GM19452 (cell line): ENCODE data around the gene HYDIN.
A peak's percentile ranks its signal among the peaks of the same experiment; 100 is the strongest.
"Not testable (repeated sequence)": the region's sequence is repeated elsewhere in the genome, so short reads cannot be mapped to it uniquely, and the experiment has no call there.

Experiments
- ATAC-seq: cut with Tn5 transposase; IDR thresholded peaks from one replicate; pipeline ENCODE4 v1.9.1; 2021; ENCODE audit not compliant: unreplicated experiment

HYDIN gene

GRCh38 chr16:70882311-70882710 lies 348.2 kb downstream of the HYDIN start:
- not testable (repeated sequence) for ATAC-seq

DNA sequence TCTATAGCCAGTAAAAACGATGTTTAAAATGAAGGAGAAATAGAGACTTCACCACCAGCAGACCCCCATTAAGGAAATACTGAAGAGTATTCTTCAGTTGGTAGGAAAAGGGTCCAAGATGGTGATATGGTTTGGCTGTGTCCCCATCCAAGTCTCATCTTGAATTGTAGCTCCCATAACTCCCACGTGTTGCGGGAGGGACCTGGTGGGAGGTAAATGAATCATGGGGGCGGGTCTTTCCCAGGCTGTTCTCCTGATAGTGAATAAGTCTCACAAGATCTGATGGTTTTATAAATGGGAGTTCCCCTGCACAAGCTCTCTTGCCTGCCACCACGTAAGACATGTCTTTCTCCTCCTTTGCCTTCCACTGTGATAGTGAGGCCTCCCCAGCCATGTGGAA lies 352.6 kb downstream of the HYDIN start:
- not testable (repeated sequence) for ATAC-seq

DNA sequence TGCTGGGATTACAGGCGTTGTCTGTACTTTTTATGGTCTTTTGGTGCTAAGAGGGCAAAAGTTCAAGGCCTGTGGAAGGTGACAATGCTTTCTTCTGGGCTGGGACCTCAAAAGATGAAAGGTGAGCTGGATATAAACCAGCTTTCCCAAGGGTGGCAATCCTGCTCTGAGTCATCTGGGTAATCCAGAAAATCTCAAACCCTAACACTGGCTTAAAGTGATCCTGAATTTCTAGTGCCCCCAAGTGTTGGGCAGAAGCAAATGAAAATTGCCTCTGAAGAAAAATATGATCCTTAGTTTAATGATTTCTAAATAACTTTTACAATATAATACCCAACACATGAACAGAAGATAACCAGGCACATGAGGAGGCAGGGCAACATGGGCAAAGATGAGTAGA lies 354.1 kb downstream of the HYDIN start:
- not testable (repeated sequence) for ATAC-seq

DNA sequence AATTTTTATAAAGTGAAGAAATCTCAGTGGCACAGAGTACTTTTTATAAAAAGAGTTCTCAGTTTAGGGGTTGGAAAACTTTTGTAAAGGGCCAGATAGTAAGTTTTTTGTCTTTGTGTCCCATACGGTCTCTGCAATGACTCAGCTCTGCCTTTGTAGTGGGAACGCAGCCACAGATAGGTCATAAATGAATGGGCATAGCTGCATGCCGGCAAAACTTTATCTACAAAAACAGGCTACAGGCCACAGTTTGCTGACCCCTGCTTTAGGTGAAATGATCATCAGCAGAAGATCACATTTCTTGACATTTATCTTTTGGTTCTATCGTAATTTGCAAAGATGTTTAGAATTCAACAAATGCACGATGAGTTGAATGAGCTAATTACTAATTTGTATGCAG lies 365.8 kb downstream of the HYDIN start:
- not testable (repeated sequence) for ATAC-seq

DNA sequence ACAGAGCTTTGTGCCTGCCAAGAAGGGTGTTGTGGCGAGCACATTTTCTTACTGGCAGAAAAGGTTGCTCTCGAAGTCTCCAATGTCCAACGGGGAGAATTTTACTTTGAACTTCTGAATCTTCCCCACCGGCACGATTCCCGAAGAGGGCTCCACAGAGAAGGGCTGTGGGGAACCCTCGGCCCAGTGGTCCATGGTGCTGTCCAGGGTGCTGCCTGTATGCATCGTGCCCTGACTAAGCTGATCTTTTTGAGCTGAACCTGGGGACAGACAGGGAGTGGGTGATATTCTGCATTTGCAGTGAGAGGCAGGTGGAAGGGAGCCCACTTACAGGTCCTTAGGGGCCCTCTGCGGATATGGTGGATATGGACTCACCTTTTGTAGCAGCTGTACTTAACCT lies 368.5 kb downstream of the HYDIN start:
- not testable (repeated sequence) for ATAC-seq

DNA sequence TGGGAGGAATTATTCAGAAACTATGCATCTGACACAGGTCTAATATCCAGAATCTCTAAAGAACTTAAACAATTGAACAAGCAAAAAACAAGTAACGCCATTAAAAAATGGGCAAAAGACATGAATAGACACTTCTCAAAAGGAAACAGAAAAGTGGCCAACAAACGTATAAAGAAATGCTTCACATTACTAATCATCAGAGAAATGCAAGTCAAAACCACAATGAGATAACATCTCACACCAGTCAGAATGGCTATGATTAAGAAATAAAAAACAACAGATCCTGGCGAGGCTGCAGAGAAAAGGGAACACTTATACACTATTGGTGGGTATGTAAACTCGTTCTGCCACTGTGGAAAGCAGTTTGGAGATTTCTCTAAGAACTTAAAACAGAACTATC lies 379.2 kb downstream of the HYDIN start:
- not testable (repeated sequence) for ATAC-seq

DNA sequence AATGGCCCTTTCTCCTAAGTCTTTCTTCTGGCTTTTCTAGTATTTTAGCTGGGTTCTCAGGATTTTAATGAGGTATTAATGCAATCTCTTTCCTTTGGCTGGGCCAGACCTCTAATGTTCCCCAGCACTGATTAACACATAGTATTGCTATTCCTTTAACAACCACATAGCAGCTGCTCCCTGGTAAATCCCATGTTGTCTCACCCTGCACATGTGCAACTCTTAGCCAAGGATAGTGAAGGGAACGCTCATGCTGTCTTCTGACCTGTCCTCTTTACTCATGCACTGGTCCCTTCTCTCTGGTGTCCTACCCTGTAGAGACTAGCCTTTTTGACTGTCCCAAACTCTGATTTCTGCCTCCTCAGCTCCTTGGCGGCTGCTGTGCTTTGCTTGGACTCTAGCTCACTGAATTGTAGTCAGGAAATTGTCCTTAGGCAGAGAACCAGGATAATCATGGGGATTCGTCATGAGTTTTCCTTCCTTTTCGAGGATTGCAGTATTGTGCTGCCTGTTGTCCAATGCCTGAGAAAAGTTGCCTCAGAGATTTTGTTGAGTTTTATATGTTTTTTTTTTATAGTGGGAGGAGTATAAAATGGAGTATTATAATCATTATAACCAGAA lies 406.9 kb downstream of the HYDIN start:
- not testable (repeated sequence) for ATAC-seq

DNA sequence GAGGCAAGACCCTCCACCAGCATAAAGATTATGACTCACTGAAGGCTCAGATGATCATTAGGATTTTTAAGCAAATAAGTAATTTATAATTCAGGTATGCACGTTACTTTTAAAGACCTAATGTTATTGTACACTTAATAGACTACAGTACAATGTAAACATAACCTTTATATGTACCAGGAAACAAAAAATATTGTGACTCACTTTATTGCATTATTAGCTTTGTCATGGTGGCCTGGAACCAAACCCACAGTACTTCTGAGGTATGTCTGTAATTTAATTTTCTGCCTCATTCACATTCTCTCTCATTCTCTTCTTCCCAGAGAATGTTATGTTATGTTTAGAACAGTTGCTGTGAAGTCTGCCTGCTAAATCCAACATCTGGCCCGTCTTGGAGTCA lies 407.8 kb downstream of the HYDIN start:
- ATAC-seq = not testable (repeated sequence)

DNA sequence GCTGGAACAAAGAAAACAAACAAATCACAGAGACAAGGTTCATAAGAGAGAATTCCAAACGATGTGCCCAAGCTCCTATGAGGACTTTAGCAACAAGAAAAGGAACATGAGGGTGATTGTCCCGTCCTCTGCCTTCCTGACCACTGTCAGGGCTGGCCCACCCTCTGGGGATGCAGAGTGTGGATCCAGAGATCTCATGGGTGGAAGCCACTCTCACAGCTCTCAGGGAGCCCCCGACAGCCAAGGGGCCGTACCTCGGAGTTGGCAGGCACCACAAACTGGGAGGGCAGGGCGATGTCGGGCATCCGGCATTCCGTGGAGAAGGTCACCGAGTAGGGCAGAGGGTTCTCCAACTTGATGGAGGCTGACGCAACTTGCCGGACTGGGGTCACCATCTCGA lies 412.4 kb downstream of the HYDIN start:
- not testable (repeated sequence) for ATAC-seq

DNA sequence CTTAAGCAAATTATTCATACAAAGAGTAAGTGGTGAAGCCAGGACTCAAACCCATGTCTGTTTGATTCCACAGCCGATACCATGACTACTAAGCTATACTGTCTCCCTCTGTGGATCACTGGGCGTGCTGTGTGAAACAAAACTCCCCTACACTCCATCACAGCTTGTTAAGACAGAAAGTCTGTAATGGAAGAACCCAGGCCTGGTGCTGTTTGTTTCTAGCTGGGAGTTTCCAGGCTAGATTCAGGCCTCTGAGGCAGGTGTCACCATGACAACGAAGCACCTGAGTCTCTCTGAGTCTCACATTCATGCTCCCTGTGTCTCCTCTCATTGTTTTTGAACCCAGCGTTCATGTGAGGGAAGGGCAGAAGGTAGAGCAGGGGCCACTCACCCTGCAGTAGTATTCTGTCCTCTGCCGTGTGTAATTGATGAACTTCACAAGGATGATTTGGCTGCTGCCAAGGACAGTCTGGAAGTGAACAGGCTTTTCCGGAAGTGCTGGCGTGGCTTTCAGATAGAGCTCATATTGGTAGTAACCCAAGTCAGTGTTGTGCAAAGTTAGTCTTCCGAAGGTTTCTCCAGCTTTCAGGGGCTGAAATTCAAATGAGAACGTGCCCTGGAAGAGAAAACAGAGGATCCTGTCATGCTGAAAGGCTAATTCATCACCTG lies 421.0 kb downstream of the HYDIN start:
- no peak for ATAC-seq

DNA sequence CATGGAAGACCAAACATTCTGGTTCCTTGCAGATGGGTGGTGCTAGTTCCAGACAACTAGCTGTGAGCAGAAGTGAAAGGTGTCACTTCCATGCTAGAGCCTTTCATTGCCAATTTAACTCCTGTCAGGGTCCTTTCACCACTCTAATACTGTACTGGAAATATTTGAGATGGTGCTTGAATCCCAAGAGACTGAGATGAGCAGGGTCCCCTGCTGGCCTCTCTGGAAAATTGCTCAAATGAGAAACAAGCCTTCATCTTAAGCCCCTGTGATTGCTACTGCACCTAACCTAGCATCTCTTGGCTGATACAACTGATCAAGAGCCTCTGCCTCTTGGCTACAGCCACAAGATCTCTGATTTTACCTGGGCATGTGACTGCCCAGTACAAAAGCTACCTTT lies 422.2 kb downstream of the HYDIN start:
- ATAC-seq = no peak

DNA sequence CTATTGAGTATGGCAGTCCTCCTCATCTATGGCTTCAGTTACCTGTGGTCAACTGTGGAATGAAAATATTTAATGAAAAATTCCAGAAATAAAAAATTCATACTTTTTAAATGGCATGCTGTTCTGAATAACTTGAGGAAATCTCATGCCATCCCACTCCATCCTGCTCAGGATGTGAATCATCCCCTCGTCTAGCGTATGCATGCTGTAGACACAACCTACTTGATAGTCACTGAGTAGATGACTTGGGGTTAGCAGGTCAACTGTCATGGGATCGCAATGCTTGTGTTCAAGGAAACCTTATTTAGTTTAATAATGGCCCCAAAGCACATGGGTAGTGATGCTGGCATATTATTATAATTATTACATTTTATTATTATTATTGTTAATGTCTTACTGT lies 424.7 kb downstream of the HYDIN start:
- ATAC-seq = no peak

DNA sequence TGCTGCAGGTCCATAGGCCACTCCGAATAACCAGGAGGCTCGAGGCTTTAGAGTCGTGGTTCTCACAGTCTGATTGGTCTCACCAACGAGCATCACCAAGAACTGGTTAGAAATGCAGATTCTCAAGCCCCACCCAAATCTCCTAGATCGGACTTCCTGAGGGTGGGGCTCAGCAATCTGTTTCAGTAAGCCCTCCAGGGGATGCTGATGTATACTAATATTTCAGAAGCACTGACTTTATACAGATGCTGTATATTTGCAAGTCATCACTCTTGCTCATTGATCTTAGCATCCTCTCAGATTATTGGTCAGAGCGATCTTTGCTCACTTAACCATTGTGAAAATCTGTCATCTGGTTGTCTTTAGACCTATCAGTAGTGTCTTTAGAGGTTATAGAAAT lies 425.1 kb downstream of the HYDIN start:
- ATAC-seq = no peak

DNA sequence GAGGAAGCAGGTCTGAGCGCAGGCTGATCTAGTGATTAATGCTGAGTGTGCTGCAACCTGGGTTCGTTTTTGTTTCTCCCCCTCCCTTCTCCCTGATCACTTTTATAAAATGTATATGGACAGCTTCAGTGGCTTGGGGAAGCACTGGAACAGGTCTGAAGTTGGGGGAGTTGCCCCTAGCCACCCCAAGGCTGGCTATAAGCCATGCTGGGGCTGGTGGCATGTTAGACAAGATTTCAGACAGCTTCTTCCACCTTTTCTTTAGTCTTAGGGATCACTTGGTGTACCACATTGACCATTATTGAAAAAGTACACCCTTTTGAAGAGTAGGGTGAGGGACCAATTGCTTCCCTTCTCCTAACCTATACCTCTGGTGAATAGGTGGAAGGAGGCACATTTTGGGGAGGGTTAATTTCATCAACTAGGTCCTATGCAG lies 425.8 kb downstream of the HYDIN start:
- ATAC-seq = no peak

GRCh38 chr16:70804153-70804733 lies 426.3 kb downstream of the HYDIN start:
- no peak for ATAC-seq

DNA sequence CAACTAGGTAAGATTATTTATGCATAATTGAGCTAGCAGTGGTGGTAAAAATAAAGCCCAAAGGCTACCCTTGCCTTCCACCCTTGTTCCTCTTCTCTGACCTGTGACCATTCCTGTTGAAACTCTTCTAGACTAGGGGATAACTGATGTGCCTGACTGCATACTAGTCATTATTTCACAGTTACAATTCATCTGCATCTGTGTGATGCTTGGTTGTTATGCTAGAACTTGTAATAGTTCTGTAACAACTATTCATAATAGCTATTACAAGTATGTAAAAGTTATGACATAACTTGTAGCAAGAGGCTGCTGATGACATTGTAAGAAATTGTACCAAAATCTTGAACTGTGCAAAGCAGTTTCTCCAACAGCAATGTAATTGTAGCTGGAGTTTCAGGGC lies 427.2 kb downstream of the HYDIN start:
- no peak for ATAC-seq

- ATAC-seq = no peak
Observed at GRCh38 chr16:70801611-70802010, 428.9 kb downstream of the HYDIN start.

DNA sequence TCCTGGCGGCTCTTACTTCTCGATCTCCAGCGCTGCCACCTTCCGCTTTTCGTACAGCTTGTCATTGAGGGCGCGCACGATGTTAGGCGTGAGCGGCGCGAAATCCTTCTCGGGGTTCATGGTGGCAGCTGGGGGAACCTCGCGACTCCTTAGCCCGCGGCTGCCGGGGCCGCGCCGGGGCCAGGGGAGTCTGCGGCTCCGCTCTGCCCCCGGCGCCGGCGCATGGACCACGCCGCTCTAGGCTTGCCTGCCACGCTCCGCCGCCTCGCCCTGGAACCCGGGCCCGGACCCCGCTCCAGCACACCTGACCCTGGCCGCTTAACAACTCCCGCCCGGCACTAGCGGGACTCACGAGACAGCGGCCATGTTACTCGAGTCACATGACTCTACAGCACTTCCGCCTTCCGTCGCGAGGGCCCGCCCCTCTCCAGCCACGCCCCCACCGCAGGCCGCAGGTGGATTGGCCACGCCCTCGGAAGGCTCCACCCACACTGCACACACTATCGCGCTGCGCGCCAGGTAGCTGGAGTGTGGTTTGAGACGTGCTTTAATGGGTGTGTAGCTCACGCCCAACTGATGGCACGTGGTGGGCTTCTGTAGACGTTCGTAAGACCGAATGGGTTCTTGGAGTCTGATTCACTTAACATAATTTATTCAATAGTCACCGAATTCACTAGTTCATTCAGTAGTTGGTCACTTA lies 429.6 kb downstream of the HYDIN start, which contains the start of gene VAC14:
TSS of gene VAC14 (minus strand) at position 378 of the 700 bp plus-strand sequence. CDS start at position 120, 258 bp downstream.
- peak; percentile 94 for ATAC-seq

GRCh38 chr16:70800311-70800710 lies 430.2 kb downstream of the HYDIN start:
- ATAC-seq = no peak

DNA sequence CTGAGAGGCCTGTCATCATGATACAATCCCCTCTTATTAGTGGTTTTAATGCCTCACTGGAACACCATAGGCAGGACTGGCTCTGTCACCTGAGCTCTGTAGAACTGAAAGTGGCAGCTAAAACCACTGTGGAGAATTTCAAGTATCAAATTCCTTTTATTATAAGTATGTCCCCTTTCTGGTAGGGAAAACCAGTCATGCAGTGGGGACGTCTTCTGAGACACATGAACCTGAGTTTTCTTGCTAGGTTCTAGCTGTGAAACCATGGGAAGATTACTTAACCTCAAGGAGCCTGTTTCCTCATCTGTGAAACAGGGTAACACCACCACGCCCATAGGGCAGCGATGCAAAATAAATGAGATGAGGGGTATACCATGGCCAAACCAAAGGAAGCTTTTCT lies 434.2 kb downstream of the HYDIN start:
- no peak for ATAC-seq

DNA sequence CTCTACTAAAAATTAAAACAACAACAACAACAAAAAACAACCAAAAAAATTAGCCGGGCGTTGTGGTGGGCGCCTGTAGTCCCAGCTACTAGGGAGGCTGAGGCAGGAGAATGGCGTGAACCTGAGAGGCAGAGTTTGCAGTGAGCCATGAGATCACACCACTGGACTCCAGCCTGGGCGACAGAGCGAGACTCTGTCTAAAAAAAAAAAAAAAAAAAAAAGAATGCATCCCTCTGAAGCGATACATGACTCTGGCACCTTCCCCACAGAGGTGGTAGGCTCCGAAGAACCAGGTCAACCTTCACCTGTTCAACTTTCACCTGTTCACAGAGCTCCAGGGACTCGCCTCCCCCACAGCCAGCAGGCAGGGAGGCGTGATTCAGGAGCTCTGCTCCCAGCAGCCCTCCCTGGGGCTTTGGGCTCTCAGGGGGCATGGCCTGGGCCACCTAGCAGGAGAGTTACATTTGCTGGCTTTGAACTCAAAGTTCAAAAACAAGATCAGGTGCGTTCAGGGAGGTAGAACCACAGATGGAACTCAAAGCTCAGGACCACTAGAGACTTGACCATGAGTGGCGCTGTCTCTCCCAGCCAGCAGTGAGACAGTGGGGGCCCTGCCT lies 435.1 kb downstream of the HYDIN start:
- no peak for ATAC-seq
